Activated CD8-positive, alpha-beta memory T cell treated with anti-CD3 and anti-CD28 coated beads for 36 hours (primary cell): ENCODE results near the gene SUPT20H. TPM values are rescaled to one million over a fixed set of nuclear protein-coding genes. Genes with fewer than 3 reads are reported as not detected.

ENCODE experiments used
- CTCF ChIA-PET: fragments of 350-600 bp; sonication (Branson Sonifier 250); formaldehyde crosslinking; loops from one replicate; lab custom pipeline; 2021; ENCODE audit warnings: antibody characterized with exemption; lab: Charles Lee
- POLR2A ChIA-PET: fragments of 350-600 bp; sonication (Branson Sonifier 250); formaldehyde crosslinking; loops from one replicate; lab custom pipeline; 2021; ENCODE audit warnings: antibody characterized with exemption; lab: Charles Lee
- total RNA-seq, 2 experiments: library from RNA; stranded (reverse); gene quantifications; one replicate each; pipeline ENCODE4 v1.2.3, GENCODE V29; 2021

The SUPT20H gene
- total RNA-seq, 2 experiments from 2014 or later: 49.1 to 49.8 TPM

DNA sequence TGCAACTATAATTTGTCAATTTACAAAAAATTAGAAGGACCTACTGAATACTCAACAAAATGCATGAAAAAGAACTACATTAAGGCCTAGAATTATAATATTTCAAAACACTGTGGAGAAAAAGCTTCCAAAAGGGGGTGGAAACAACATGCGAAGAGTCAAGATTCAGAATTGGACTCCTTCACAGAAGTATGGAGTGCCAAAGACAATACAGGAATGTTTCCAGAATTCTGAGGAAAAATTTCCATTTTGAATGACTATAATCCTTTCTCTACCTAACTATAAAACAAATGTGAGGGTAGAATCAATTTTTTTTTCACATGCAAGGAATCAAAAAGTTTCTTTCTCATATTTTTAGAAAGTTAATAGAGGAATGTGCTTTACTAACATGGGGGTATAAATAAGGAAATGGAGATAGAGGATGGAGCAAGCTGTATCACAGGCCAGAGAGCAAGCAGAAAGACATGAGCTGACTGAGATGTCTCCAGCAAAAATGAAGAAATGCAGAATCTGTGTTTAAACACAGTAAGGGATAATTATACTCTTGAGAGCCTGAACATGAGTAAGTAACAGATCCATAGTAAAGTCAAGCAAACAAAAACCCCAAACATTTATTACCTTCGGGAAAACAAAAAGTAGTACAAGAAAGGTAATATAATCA is 99.9 kb downstream of the SUPT20H start:
- ChIA-PET POLR2A (no interaction called here), CTCF (interaction anchor here (1.7 kb wide), 1 partner anchor 11 kb away, joined by 4 read pairs; no protein-coding TSS in a partner anchor)

Other genes starting within 250 kb of the SUPT20H start
- gene RFXAP, start 240.5 kb downstream of the SUPT20H start, total RNA-seq: 10 to 100 TPM; 10.1 to 10.5 TPM
- not detected for gene SMAD9, start 139.4 kb downstream of the SUPT20H start, total RNA-seq
- gene ALG5, start 60.3 kb downstream of the SUPT20H start, total RNA-seq: 10 to 100 TPM; 46.4 to 46.9 TPM
- 100 to 1,000 TPM; 167 to 169 TPM for gene EXOSC8, start 58.9 kb downstream of the SUPT20H start, total RNA-seq
- gene CSNK1A1L, start 46.0 kb upstream of the SUPT20H start, total RNA-seq: not detected